WTC11 (cell line): ENCODE results near the gene POLR2E. TPM values are rescaled to one million over a fixed set of nuclear protein-coding genes. Genes with fewer than 3 reads are reported as not detected.
A peak's percentile ranks its signal among the peaks of the same experiment; 100 is the strongest.

Experiments
- ATAC-seq: fragments of 200-7000 bp; cut with Tn5 transposase; 2 replicates; pipeline ENCODE4 v1.10.0; 2021; ENCODE audit warnings: mild to moderate bottlenecking, moderate library complexity
- CTCF ChIA-PET: fragments of 300-600 bp; sonication (Branson Sonifier 250); formaldehyde crosslinking; loops from one replicate; lab custom pipeline; 2021; ENCODE audit warnings: antibody characterized with exemption; lab: Charles Lee
- POLR2A ChIA-PET: fragments of 350-600 bp; sonication (Branson Sonifier 250); formaldehyde crosslinking; loops from one replicate; lab custom pipeline; 2021; ENCODE audit warnings: antibody characterized with exemption; lab: Charles Lee
- DNase-seq: peaks from one replicate; pipeline ENCODE4 v3.0.0; 2021; ENCODE audit warnings: low spot score
- H3K27ac Mint-ChIP-seq: 2 replicates; pipeline ENCODE4 v1.8.0; 2021; ENCODE audit warnings: mixed read lengths
- H3K27me3 Mint-ChIP-seq: 2 replicates; pipeline ENCODE4 v1.8.0; 2021; ENCODE audit warnings: low read depth, mild to moderate bottlenecking, moderate library complexity, mixed read lengths
- H3K36me3 Mint-ChIP-seq: 2 replicates; pipeline ENCODE4 v1.8.0; 2021; ENCODE audit warnings: mixed read lengths
- H3K4me1 Mint-ChIP-seq: 2 replicates; pipeline ENCODE4 v1.8.0; 2022; ENCODE audit warnings: mixed read lengths
- H3K4me3 Mint-ChIP-seq: 2 replicates; pipeline ENCODE4 v1.8.0; 2021; ENCODE audit warnings: mild to moderate bottlenecking, moderate library complexity, mixed read lengths
- H3K9me3 Mint-ChIP-seq: 2 replicates; pipeline ENCODE4 v1.8.0; 2021; ENCODE audit warnings: mixed read lengths
- AR ChIP-seq: fragments of 250-450 bp; sonication (Bioruptor Pico); IDR thresholded peaks from 2 replicates; pipeline ENCODE4 v1.9.0; 2021; ENCODE audit warnings: mild to moderate bottlenecking
- ATF1 ChIP-seq: sonication (generic); formaldehyde crosslinking; IDR thresholded peaks from 2 replicates; pipeline ENCODE4 v1.8.1; 2023; ENCODE audit warnings: mild to moderate bottlenecking, moderate library complexity, missing genetic modification reagents
- CREM ChIP-seq: sonication (generic); formaldehyde crosslinking; IDR thresholded peaks from 2 replicates; pipeline ENCODE4 v1.8.1; 2022; ENCODE audit warnings: mild to moderate bottlenecking, missing genetic modification reagents, moderate library complexity
- ETV6 ChIP-seq: sonication (generic); formaldehyde crosslinking; IDR thresholded peaks from 2 replicates; pipeline ENCODE4 v1.8.1; 2022; ENCODE audit warnings: mild to moderate bottlenecking, missing genetic modification reagents
- FOXP1 ChIP-seq: sonication (generic); formaldehyde crosslinking; IDR thresholded peaks from 2 replicates; pipeline ENCODE4 v1.8.0; 2022; ENCODE audit warnings: missing genetic modification reagents, mild to moderate bottlenecking, moderate library complexity, borderline replicate concordance
- HMGA2 ChIP-seq: fragments of 250-450 bp; sonication (Bioruptor Pico); IDR thresholded peaks from 2 replicates; pipeline ENCODE4 v1.4.0; 2021; ENCODE audit warnings: mild to moderate bottlenecking, moderate library complexity
- HMGXB4 ChIP-seq: sonication (generic); formaldehyde crosslinking; IDR thresholded peaks from 2 replicates; pipeline ENCODE4 v1.8.1; 2023; ENCODE audit warnings: mild to moderate bottlenecking, moderate library complexity, missing genetic modification reagents
- KAT7 ChIP-seq: sonication (generic); formaldehyde crosslinking; IDR thresholded peaks from 2 replicates; pipeline ENCODE4 v1.8.1; 2023; ENCODE audit warnings: missing genetic modification reagents, mild to moderate bottlenecking, borderline replicate concordance
- MYBL2 ChIP-seq: sonication (generic); formaldehyde crosslinking; IDR thresholded peaks from 2 replicates; pipeline ENCODE4 v1.8.1; 2023; ENCODE audit warnings: mild to moderate bottlenecking, moderate library complexity, missing genetic modification reagents
- SP1 ChIP-seq: sonication (generic); formaldehyde crosslinking; conservative IDR thresholded peaks from 2 replicates; pipeline ENCODE4 v1.8.1; 2022; ENCODE audit warnings: missing genetic modification reagents
- ZNF317 ChIP-seq: sonication (generic); formaldehyde crosslinking; IDR thresholded peaks from 2 replicates; pipeline ENCODE4 v1.8.1; 2023; ENCODE audit warnings: low read depth, mild to moderate bottlenecking, moderate library complexity, missing genetic modification reagents, borderline replicate concordance
- ZNF512 ChIP-seq: sonication (generic); formaldehyde crosslinking; IDR thresholded peaks from 2 replicates; pipeline ENCODE4 v1.8.1; 2022; ENCODE audit warnings: missing genetic modification reagents, borderline replicate concordance
- ZNF532 ChIP-seq: fragments of 250-450 bp; sonication (Bioruptor Pico); IDR thresholded peaks from 2 replicates; pipeline ENCODE4 v1.9.0; 2021; ENCODE audit warnings: mild to moderate bottlenecking, borderline replicate concordance
- total RNA-seq: library from RNA; stranded (reverse); gene quantifications from 3 replicates; pipeline ENCODE4 v1.2.3, GENCODE V29; 2021

POLR2E gene
- total RNA-seq, 1 experiment from 2014 or later = 275 TPM

GRCh38 chr19:1123381-1123780 lies 28.2 kb upstream of the POLR2E start:
- CTCF ChIA-PET = interaction anchor here (0.8 to 2.9 kb wide), 11 partner anchors 10 to 143 kb away, joined by 3 to 46 read pairs (median 4); partner anchors contain the start of genes ARHGAP45 and SBNO2
- no peak overlapping the region for H3K4me3 Mint-ChIP-seq

GRCh38 chr19:1122972-1123363 lies 27.8 kb upstream of the POLR2E start:
- no peaks in the 10 kb centered on the region for H3K9me3 Mint-ChIP-seq
- TF ChIP-seq FOXP1 (CRISPR knock-in tag) = no peak
- no peak for TF ChIP-seq HMGA2 (CRISPR knock-in tag)
- no peak for TF ChIP-seq MYBL2 (CRISPR knock-in tag)
- peak; percentile 100 for TF ChIP-seq SP1 (CRISPR knock-in tag)
- DNase-seq (peak; percentile 97), ATAC-seq (peak; percentile 93)
- H3K4me3 Mint-ChIP-seq = no peak overlapping the region
- H3K4me1 Mint-ChIP-seq = no peaks in the 10 kb centered on the region
- ChIA-PET CTCF (interaction anchor here (0.8 to 2.9 kb wide), 9 partner anchors 10 to 143 kb away, joined by 3 to 46 read pairs (median 5); partner anchors contain the start of gene ARHGAP45), POLR2A (no interaction called here)
- peak overlapping the region; percentile 32; the same call in 1 of the 2 replicates for H3K27ac Mint-ChIP-seq
- peaks cover 11% of the 10 kb centered on the region for H3K36me3 Mint-ChIP-seq
- H3K27me3 Mint-ChIP-seq = no peaks in the 10 kb centered on the region

More at GRCh38 chr19:1123381-1123780, 28.2 kb upstream of the POLR2E start:
- no peaks in the 10 kb centered on the region for H3K27me3 Mint-ChIP-seq
- H3K27ac Mint-ChIP-seq = no peak overlapping the region
- no peaks in the 10 kb centered on the region for H3K4me1 Mint-ChIP-seq
- H3K36me3 Mint-ChIP-seq = peaks cover 11% of the 10 kb centered on the region
- no peaks in the 10 kb centered on the region for H3K9me3 Mint-ChIP-seq
- POLR2A ChIA-PET = interaction anchor here (0.6 kb wide), 1 partner anchor 191 kb away, joined by 3 read pairs; no protein-coding TSS in a partner anchor
- no peak for DNase-seq
- no peak for TF ChIP-seq ZNF532 (CRISPR knock-in tag)
- ATAC-seq = peak; percentile 22

- ATAC-seq (no peak), DNase-seq (no peak)
- Mint-ChIP-seq H3K36me3 (peaks cover 11% of the 10 kb centered on the region), H3K4me3 (no peak overlapping the region), H3K27ac (0 out of 2 replicates have a peak overlapping the region, but pooled peaks have one; percentile 32), H3K9me3 (no peaks in the 10 kb centered on the region), H3K27me3 (no peaks in the 10 kb centered on the region), H3K4me1 (no peaks in the 10 kb centered on the region)
- ChIA-PET POLR2A (no interaction called here), CTCF (interaction anchor here (0.8 to 2.9 kb wide), 7 partner anchors 9 to 122 kb away, joined by 3 to 46 read pairs (median 7); partner anchors contain the start of gene ARHGAP45)
- TF ChIP-seq AR (CRISPR knock-in tag) (no peak), ZNF512 (CRISPR knock-in tag) (no peak), KAT7 (no peak), ETV6 (CRISPR knock-in tag) (no peak), CREM (CRISPR knock-in tag) (no peak), ATF1 (CRISPR knock-in tag) (no peak), ZNF532 (CRISPR knock-in tag) (no peak), HMGA2 (CRISPR knock-in tag) (no peak), HMGXB4 (CRISPR knock-in tag) (no peak), ZNF317 (CRISPR knock-in tag) (no peak)
Observed at GRCh38 chr19:1122021-1122971, 27.1 kb upstream of the POLR2E start.
